KMS-11 (cell line): Measurements from ENCODE around the gene GPR162.

Experiments
- H2AFZ ChIP-seq: fragments of 200-600 bp; sonication (generic); 2 replicates; pipeline ENCODE4 v1.6.1; 2016; ENCODE audit warnings: antibody characterized with exemption, mixed run types, low read depth
- H3K27ac ChIP-seq: fragments of 200-600 bp; sonication (generic); 2 replicates; pipeline ENCODE4 v1.6.1; 2016; ENCODE audit warnings: mild to moderate bottlenecking, mixed run types
- H3K27me3 ChIP-seq: fragments of 200-600 bp; sonication (generic); 2 replicates; pipeline ENCODE4 v1.6.1; 2017; ENCODE audit warnings: mild to moderate bottlenecking, low read depth, mixed run types, moderate library complexity; ENCODE audit not compliant: insufficient read depth
- H3K36me3 ChIP-seq: fragments of 200-600 bp; sonication (generic); 2 replicates; pipeline ENCODE4 v1.6.1; 2017; ENCODE audit warnings: mild to moderate bottlenecking, mixed run types; ENCODE audit not compliant: insufficient read depth
- H3K4me1 ChIP-seq: fragments of 200-600 bp; sonication (generic); 2 replicates; pipeline ENCODE4 v1.6.1; 2016; ENCODE audit warnings: mild to moderate bottlenecking, low read depth, mixed run types; ENCODE audit not compliant: poor library complexity, severe bottlenecking
- H3K4me2 ChIP-seq: fragments of 200-600 bp; sonication (generic); 2 replicates; pipeline ENCODE4 v1.7.0; 2016; ENCODE audit warnings: mild to moderate bottlenecking, mixed run types
- H3K4me3 ChIP-seq: fragments of 200-600 bp; sonication (generic); IDR thresholded peaks from 2 replicates; pipeline ENCODE4 v1.6.1; 2017; ENCODE audit warnings: low read depth, low read length, mixed read lengths; ENCODE audit not compliant: insufficient read depth
- H3K79me2 ChIP-seq: fragments of 200-600 bp; sonication (generic); 2 replicates; pipeline ENCODE4 v1.6.1; 2016; ENCODE audit warnings: low read depth, mixed run types; ENCODE audit not compliant: insufficient read depth
- H3K9ac ChIP-seq: fragments of 200-600 bp; sonication (generic); 2 replicates; pipeline ENCODE4 v1.6.1; 2016; ENCODE audit warnings: mild to moderate bottlenecking, mixed run types
- H4K20me1 ChIP-seq: fragments of 200-600 bp; sonication (generic); 2 replicates; pipeline ENCODE4 v1.6.1; 2016; ENCODE audit warnings: mild to moderate bottlenecking, mixed run types; ENCODE audit not compliant: insufficient read depth
- TF ChIP-seq, protein P1 (sequence below): fragments of 200-600 bp; sonication (generic); conservative IDR thresholded peaks from 2 replicates; pipeline ENCODE4 v1.6.1; 2017; ENCODE audit warnings: low read depth, mild to moderate bottlenecking, antibody characterized with exemption, low read length, moderate library complexity, mixed read lengths

Gene GPR162

GRCh38 chr12:6860116-6860515 lies 38.5 kb downstream of the GPR162 start:
- no peak overlapping the region for H3K4me2 ChIP-seq
- peaks cover 7% of the 10 kb centered on the region; the same call in 1 of the 2 replicates for H3K36me3 ChIP-seq
- H2AFZ ChIP-seq, result no peak overlapping the region
- no peak overlapping the region for H3K27ac ChIP-seq
- no peaks in the 10 kb centered on the region for H3K4me1 ChIP-seq
- peaks cover 6% of the 10 kb centered on the region; the same call in 1 of the 2 replicates for H3K79me2 ChIP-seq
- H3K9ac ChIP-seq, result no peak overlapping the region
- TF ChIP-seq, protein P1, sequence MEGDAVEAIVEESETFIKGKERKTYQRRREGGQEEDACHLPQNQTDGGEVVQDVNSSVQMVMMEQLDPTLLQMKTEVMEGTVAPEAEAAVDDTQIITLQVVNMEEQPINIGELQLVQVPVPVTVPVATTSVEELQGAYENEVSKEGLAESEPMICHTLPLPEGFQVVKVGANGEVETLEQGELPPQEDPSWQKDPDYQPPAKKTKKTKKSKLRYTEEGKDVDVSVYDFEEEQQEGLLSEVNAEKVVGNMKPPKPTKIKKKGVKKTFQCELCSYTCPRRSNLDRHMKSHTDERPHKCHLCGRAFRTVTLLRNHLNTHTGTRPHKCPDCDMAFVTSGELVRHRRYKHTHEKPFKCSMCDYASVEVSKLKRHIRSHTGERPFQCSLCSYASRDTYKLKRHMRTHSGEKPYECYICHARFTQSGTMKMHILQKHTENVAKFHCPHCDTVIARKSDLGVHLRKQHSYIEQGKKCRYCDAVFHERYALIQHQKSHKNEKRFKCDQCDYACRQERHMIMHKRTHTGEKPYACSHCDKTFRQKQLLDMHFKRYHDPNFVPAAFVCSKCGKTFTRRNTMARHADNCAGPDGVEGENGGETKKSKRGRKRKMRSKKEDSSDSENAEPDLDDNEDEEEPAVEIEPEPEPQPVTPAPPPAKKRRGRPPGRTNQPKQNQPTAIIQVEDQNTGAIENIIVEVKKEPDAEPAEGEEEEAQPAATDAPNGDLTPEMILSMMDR, result no peak
- no peaks in the 10 kb centered on the region for H3K27me3 ChIP-seq
- no peak overlapping the region for H3K4me3 ChIP-seq
- no peaks in the 10 kb centered on the region for H4K20me1 ChIP-seq

DNA sequence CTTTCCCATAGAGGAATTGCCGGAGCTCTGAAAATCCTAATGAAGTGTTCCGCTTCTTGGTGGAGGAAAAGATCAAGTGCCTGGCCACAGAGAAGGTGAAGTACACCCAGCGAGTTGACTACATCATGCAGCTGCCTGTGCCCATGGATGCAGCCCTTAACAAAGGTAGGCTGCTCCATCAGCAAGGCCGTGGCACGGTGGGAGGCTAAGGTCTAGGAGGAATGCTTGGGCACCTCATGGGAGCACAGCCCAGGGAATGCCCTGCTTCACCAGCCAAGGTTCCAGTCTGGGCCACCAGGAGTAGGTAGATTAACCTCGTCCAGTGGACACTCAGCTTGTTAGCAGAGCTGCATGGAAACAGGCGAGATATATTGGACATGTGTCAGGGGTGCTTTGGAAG lies 39.3 kb downstream of the GPR162 start:
- H3K79me2 ChIP-seq, result no peaks in the 10 kb centered on the region
- H3K4me2 ChIP-seq, result no peak overlapping the region
- TF ChIP-seq, protein P1, result no peak
- peaks cover 7% of the 10 kb centered on the region; the same call in 1 of the 2 replicates for H3K36me3 ChIP-seq
- H3K27ac ChIP-seq, result no peak overlapping the region
- no peak overlapping the region for H3K4me3 ChIP-seq
- no peaks in the 10 kb centered on the region for H3K4me1 ChIP-seq
- no peak overlapping the region for H3K9ac ChIP-seq
- H3K27me3 ChIP-seq, result no peaks in the 10 kb centered on the region
- H2AFZ ChIP-seq, result no peak overlapping the region
- no peaks in the 10 kb centered on the region for H4K20me1 ChIP-seq

- no peak overlapping the region for H3K27ac ChIP-seq
- no peak overlapping the region for H3K9ac ChIP-seq
- no peak overlapping the region for H3K4me3 ChIP-seq
- H3K4me1 ChIP-seq, result no peaks in the 10 kb centered on the region
- H4K20me1 ChIP-seq, result no peaks in the 10 kb centered on the region
- no peak overlapping the region for H3K4me2 ChIP-seq
- no peaks in the 10 kb centered on the region for H3K79me2 ChIP-seq
- no peaks in the 10 kb centered on the region for H3K27me3 ChIP-seq
- TF ChIP-seq, protein P1, result no peak
- H2AFZ ChIP-seq, result no peak overlapping the region
- peaks cover 7% of the 10 kb centered on the region; the same call in 1 of the 2 replicates for H3K36me3 ChIP-seq
Observed at GRCh38 chr12:6861391-6861790, 39.8 kb downstream of the GPR162 start.

DNA sequence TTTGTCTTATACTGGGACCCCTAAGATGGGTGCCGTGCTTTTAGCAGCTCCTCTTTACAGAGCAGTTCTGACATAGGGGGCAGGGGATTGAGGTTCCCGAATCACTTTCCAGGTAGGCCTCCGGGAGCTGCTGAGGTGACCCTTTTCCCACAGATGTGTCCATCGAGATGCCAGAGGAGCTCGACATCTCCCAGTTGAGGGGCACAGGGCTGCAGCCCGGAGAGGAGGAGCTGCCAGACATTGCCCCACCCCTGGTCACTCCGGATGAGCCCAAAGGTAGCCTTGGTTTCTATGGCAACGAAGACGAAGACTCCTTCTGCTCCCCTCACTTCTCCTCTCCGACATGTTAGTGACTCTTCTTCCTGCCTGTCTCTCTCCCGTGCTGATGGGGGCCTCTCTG lies 41.4 kb downstream of the GPR162 start:
- Histone ChIP-seq H3K4me1 (peaks cover 7% of the 10 kb centered on the region), H3K79me2 (peaks cover 6% of the 10 kb centered on the region), H3K9ac (no peak overlapping the region), H3K4me2 (no peak overlapping the region), H3K27ac (no peak overlapping the region), H4K20me1 (0 out of 2 replicates have a peak, but pooled peaks cover 2% of the 10 kb centered on the region), H2AFZ (no peak overlapping the region), H3K27me3 (no peaks in the 10 kb centered on the region), H3K4me3 (no peak overlapping the region), H3K36me3 (no peaks in the 10 kb centered on the region; the same call in 1 of the 2 replicates)
- TF ChIP-seq, protein P1, result no peak
